HS-27A (cell line): ENCODE measurements around the gene ST7.
"Not testable (repeated sequence)": the region's sequence is repeated elsewhere in the genome, so short reads cannot be mapped to it uniquely, and the experiment has no call there.

Source experiments
- DNase-seq: peaks from one replicate; pipeline ENCODE4 v3.0.0-alpha.2; 2012; ENCODE audit warnings: low read depth, missing footprints

ST7 gene, protein sequence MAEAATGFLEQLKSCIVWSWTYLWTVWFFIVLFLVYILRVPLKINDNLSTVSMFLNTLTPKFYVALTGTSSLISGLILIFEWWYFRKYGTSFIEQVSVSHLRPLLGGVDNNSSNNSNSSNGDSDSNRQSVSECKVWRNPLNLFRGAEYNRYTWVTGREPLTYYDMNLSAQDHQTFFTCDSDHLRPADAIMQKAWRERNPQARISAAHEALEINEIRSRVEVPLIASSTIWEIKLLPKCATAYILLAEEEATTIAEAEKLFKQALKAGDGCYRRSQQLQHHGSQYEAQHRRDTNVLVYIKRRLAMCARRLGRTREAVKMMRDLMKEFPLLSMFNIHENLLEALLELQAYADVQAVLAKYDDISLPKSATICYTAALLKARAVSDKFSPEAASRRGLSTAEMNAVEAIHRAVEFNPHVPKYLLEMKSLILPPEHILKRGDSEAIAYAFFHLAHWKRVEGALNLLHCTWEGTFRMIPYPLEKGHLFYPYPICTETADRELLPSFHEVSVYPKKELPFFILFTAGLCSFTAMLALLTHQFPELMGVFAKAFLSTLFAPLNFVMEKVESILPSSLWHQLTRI

DNA sequence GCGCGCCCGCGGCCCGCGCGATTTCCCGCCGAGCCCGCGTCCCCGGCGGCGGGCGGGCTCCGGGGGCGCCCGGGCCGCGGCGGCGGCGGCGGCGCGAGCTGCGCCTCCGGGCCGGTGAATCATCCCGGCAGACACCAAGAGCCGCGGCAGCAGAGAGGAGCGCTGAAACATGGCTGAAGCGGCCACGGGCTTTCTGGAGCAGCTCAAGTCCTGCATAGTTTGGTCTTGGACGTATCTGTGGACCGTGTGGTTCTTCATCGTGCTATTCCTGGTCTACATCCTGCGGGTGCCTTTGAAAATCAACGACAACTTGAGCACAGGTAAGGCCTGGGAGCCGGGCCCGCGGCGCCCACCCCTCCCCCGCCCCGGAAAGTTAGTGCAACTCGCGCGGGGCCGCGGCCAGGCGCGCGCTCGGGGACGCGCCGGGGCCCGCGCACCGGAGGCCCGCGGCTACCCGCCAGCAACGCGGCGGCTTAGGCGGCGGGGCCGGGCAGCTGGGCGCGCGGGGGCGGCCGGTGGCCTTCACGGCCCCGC is at the start of gene ST7:
ST7 (plus strand) TSS at position 130 of the 534 bp plus-strand sequence; CDS start at position 170, 40 bp downstream.
- DNase-seq: no peak

DNA sequence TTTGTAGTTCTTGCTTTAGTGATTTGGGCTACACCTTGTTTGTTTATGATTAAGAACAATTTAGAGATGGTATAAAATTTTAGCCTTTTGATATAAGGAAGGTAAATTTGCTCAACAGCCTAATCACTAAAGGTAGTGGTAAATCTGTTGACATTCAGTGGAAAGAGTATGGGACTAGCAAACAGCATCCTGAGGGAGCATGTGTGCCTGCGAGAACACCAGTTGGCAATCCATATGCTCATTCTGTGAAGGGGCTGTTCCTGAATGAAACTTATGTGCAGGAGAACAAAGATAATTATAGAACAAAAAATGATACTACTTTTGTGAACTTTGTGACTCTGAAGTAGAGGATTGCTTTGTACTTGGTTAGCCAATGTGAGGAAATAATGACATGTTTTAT is 46.9 kb upstream of the ST7 start:
- DNase-seq: no peak

DNA sequence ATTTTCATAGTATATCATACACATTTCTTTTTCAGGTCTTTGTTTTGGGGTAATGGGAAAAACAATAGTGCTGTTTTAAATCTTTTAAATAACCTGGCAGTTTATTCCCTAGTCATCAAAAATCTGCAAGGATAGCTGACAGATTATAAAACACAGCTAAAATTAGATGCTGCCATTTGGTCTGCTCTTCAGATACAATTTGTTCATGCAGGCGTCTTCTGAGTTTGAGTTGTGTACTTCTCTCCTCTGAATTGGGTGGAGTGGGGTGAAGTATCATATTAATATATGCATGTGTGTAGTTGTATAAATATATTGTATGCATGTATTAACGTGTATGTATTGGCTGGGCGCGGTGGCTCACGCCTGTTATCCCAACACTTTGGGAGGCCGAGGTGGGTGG is 42.9 kb upstream of the ST7 start:
- DNase-seq: no peak

DNA sequence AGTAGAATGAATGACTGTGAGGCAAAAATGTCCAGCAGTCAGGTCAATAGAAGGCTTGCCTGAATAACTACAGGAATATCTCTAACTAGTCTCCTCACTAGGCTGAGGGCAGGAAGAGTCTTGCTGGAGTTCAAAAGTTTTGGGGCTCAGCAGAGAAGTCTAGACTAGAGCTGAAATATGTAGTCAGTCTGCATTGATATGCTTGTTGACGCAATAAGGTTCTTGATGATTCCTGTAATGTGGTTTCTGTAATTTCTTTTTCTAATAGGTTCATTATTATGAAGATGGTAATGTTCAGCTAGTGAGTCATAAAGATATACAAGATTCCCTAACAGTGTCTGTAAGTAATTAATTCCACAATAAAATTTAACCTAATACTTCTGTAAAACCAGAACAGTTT is 41.5 kb upstream of the ST7 start:
- DNase-seq: no peak

DNA sequence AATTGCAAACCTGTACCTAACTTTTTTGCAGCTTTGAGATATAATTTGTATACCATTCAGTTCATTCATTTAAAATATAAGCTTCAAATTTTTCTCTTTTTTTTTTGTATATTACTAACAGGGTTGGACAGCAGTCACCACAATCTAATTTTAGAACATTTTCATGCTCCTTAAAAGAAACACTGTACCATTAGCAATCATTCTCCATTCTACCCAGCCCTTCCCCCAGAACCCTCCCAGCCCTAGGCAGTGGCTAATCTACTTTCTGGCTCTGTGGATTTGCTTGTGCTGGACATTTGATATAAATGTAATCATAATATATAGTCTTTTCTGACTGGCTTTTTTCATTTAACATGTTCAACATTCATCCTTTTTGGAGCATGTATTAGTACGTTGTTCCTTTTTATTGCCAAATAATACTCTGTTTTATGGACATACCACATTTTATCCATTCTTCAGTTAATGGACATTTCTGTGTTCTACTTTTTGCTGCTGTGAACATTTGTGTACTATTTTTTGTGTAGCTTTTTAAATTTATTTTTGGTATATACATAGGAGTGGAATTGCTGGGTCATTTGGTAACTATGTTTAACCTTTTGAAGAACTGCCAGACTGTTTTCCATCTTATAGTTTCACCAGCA is 40.9 kb upstream of the ST7 start:
- DNase-seq: no peak

DNA sequence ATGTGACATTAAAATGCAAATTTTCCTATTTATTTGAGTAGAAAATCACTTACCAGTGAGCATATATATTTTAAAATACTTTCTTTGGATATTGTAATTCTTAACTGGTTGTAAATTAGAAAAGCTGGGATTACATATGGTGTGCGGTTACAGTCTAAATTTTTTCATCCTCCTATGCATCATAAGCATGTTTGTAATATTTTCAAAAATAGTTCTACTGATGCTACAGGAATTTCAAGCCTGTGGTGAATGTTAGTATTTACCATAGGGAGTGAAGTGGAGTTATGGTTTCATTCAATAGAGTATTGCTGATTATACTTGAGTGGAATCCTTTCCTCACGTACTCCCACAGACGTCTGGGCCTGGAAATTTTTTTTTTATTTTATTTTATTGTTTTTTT is 34.6 kb upstream of the ST7 start:
- DNase-seq: no peak

DNA sequence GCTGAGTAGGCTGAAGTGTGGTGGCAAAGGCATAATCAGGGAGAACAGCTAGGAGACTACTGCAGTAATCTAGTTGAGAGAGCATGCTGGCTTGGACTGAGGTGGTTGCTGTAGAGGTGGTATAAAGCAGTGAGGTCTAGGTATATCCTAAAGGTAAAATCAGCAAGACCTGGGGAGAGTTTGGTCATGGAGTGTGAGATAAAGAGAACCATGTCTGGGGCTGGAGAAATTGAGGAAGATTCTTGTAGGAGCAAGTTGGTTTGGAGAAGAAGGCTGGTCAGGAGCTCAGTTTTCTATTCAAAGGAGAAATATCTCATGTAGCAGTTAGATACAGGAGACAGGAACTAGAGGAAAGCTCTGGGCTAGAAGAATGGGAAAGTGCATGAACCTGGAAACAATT is 32.9 kb upstream of the ST7 start:
- DNase-seq: no peak

DNA sequence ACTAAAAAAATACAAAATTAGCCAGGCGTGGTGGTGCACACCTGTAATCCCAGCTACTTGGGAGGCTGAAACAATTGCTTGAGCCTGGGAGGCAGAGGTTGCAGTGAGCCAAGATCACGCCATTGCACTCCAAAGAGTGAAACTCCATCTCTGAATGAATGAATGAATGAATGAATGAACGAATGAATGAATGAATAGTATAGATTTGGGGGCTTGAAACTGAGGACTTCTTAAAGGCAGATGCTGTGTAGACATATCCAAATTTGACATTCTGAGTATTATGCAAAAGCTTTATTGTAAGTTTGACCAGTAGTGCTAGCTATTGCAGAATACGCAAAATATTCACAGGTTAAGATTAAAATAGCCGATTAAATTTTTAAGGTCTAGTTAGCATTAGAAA is 30.8 kb upstream of the ST7 start:
- DNase-seq: no peak

DNA sequence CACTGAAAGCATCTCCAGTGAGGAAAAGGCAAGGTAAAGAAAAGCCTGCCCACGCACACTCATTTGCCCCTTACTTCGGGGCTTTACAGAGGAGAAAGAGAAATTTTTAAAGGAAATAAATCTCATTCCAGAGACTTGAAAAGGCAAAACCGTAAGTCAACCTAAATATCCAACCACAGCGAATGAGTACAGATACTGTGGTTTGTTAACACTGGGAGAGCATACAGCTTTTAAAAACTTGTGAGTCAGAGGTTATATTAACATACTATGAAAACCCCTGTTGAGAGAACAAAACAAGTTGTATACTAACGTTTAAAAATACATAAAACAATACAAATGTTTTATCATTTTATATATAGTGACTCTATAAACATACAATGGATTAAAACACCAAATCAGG is 28.6 kb upstream of the ST7 start:
- DNase-seq: no peak

DNA sequence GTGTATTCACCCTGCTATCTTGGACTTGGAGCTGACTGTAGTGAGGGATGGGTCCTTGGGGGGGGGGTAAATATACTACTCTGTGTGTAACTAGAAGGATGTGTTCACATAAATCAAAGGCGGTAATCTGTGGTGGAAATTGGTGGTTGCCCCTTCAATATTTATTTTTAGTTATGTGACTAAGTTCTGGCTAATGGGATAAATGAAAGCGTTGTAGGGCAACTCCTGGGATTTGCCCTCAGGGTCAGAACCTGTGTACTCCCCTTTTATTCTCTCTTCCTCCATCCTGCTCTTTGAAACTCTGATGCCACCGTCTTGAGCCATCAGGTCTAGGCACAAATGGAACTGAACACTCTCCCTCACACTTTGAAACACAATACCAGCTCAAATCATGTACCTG is 24.3 kb upstream of the ST7 start:
- no peak for DNase-seq

DNA sequence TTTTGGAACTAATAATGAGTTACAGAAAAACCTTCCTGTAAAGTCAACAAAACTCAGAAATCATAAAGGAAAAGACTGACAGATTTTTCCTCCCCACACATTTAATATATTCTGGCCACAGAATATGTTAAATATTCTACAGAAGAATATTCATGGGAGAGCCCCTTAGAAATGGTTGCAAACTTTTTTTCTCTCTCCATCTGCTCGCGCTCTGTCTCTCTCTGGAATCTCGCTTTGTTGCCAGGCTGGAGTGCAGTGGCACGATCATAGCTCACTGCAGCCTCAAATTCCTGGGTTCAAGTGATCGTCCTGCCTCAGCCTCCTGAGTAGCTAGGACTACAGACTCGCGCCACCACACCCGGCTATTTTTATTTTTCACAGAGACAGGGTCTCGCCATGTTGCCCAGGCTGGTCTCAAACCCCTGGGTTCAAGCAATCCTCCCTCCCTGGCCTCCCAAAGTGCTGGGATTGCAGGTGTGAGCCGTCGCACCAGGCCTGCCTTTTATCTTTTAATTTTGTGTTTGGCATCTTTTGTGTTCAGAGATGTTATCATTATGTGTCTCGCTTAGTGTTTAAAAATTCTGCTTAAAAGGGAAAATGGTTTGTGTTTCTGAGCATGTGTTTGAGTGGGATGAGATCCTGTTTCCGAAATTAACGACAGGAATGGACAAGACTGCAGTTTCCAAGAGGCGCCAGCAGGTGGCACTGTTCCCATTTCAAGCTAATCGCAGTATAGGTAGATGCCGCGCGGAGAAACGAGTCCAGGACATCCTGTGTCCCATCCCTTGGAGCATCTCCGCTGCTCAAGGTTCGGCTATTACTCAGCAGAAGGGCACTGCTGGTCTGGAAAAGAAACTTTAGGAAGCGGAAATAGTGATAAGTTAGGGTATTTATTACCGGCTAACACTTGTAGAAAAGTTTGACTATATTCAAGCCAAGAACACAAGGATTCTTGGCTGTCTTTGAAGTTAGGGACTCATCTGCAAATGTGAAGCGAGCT is 23.1 kb upstream of the ST7 start:
- DNase-seq: peak; percentile 24

DNA sequence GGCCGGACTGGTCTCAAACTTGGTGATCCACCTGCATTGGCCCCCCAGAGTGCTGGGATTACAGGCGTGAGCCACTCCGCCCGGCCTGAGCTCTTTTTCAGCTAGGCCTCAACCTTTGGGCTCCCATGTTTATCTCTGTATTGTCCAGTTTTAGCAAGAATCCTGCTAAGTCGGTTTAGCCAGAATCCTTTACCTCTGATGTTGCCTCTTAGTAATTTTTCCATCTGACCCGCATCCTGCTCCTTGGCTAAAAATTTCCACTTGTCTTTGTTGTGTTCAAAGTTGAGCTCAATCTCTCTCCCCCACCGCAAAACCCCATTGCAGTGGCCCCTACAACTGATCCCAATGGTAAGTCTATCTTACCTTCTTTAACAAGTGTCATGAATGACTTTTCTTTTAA is 20.7 kb upstream of the ST7 start:
- DNase-seq: no peak

DNA sequence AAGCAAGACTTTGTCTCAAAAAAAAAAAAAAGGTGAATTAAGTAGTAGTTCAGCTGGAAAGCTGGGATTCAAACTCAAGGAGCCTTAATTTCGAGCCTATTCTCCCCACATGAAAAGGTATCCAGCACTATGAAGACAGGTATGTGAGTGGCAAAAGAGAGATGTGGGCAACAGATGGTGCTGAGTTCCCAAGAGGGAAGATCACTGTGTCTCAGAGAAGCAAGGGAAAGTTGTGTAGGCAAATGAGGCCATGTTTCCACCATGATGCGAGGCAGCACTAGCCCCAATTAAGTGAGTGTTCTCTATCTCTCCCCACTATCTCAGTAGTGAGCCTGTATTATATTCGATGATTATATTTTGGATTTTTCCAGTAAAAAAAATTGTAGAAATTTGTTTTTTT is 19.8 kb upstream of the ST7 start:
- DNase-seq: no peak

DNA sequence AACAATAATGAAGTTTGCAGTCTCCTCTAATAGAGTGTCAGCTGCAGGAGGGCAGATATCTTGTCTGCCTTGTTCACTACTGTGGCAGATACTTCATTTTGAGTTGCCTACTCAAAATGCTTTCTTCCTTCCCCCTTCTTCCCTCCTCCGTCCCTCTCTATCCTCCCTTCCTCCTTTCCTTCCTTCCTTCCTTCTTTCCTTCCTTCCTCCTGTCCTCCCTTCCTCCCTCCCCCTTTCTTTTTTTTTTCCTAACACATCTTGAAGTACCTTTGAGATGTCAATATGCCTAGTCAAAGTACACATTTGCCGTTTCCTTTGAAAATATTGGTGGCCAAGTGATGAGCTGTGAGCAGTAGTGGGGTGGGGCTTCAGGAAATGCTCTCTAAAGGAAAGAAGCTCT is 18.7 kb upstream of the ST7 start:
- no peak for DNase-seq

DNA sequence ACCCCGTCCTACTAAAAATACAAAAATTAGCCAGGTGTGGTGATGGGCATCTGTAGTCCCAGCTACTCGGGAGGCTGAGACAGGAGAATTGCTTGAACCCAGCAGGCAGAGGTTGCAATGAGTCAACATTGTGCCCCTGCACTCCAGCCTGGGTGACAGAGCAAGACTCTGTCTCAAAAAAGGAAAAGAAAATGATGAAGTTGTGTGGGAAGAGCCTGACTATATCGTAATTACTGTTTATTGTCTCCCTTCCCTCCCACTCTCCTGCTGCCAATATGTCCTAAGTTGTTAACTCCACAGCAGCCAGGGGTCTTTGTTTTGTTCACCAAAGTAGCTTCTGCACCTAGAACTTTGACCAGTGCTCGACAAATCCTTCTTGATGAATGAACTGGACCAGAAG is 16.5 kb upstream of the ST7 start:
- DNase-seq: not testable (repeated sequence)

DNA sequence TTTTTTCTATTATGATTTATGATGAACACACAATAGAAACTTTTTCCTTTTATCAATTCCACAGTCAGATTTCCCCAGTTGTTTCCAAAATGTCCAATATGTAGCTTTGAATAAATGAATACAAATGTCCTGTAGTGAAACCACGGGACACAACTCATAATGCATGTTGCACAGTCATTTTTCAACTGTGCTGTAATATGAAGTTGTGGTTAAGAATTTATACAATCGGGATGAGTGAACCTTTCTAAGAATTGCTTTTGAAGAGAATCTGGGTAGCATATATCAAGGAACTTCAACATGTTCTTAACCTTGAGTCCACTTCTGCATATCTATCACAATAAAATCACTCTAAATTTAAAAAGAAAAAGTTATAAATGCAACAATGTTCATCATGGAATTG is 14.6 kb upstream of the ST7 start:
- DNase-seq: no peak

DNA sequence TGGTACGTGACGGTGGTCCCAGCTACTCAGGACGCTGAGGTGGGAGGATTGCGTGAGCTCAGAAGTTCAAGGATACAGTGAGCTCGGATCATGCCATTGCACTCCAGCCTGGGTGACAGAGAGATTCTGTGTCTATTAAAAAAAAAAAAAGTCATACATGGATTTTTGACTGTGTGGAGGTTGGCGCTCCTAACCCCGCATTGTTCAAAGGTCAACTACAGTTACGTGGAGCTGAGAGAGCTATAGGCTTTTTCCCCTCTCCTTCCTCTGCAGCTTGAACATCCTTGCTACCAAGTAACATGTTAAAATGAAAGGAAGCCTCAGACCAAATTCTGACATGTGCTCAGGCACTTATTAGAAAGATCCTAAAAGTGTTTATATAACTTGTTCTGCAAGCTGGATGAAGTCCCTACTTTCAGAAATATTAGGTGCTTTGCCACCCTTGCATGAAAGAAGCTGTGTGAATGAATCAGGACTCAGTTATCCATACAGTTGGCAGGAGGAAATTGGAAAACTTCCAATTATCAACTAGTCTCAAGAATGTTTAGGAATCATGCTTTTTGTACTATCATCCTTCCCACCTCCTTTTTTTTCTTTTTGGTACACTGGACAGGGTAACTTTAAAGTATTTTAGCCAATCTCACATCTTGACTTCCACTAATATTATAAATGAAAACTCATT is 12.5 kb upstream of the ST7 start:
- no peak for DNase-seq

DNA sequence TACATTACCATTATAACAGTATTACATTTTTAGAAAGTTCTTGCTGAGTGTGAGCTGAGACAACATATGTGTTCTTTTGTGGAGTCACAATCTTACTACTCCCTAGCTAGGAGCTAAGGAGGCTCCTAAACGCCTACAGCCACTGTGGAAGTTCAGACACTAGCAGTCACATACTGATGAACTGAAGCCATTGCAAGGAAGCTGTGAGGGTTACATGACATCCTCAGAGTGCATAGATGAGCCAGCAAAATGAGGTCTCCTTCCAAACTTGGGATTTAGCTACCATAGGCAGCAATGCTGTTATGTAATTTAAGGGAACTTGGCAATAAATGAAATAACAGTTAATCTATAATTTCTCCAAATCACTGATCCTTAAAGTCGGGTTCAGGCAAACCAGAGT is 10.8 kb upstream of the ST7 start:
- no peak for DNase-seq

DNA sequence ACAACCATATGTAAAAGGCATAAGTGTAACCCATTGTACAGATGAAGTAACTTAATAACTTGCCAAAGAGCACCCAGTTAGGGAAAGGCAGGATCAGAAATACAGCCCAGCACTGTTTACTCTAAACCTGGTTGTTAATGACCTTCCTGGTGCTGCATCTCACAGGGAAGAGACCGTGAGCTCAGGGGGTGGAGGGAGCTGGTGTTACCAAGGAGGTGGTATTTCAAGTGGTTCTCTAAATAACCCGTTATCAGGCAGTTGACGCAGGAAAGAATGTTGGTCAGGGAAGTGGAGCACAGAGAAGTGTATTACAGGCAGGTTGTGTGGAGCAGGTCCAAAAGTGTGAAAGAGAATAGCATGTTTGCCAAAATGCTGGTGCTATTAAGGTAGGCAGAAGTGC is 4.4 kb upstream of the ST7 start:
- no peak for DNase-seq

DNA sequence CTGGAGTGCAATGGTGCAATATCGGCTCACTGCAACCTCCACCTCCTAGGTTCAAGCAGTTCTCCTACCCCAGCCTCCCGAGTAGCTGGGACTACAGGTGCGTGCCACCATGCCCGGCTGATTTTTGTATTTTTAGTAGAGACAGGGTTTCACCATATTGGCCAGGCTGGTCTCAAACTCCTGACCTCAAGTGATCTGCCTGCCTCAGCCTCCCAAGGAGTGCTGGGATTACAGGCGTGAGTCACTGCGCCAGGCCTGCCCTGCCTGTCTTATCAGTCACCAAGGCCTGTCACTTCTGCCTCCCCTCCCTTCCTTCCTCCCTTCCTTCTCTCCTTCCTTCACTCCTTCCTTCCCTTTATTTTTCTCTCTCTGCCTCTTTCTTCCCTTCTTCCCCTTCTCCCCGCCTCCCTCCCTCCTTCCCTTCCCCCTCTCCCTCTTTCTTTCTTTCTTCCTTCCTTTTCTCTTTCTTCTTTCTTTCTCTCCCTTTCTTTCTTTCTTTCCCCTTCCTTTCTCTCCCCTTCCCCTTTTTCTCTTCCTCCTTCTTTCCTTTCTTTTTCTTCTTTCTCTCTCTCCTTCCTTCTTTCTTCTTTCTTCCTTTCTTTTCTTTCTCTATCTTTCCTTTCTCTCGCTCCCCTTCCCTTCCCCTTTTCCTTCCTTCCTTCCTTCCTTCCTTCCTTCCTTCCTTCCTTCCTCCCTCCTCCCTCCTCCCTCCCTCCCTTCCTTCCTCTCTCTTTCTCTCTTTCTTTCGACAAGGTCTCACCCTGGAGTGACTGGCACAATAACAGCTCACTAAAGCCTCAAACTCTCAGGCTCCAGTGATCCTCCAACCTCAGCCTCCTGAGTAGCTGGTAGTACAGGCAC is 3.1 kb upstream of the ST7 start:
- no peak for DNase-seq
